Measurements from ENCODE around the gene ZNF618. TPM values are rescaled to one million over a fixed set of nuclear protein-coding genes. Genes with fewer than 3 reads are reported as not detected.

Gene ZNF618
- total RNA-seq, 1 donor from 2014 or later, result 0.19 TPM

- Mint-ChIP-seq H3K4me3 (no peak overlapping the region), H3K4me1 (no peaks in the 10 kb centered on the region), H3K27ac (no peak overlapping the region), H3K36me3 (ENCODE audit: low read depth) (no peaks in the 10 kb centered on the region), H3K27me3 (no peaks in the 10 kb centered on the region), H3K9me3 (no peaks in the 10 kb centered on the region)
- DNase-seq, result no peak
- intact Hi-C loops (cut with micrococcal nuclease), result no loop called here
These were observed 97.1 kb downstream of the ZNF618 start for GRCh38 chr9:113973226-113973625.

DNA sequence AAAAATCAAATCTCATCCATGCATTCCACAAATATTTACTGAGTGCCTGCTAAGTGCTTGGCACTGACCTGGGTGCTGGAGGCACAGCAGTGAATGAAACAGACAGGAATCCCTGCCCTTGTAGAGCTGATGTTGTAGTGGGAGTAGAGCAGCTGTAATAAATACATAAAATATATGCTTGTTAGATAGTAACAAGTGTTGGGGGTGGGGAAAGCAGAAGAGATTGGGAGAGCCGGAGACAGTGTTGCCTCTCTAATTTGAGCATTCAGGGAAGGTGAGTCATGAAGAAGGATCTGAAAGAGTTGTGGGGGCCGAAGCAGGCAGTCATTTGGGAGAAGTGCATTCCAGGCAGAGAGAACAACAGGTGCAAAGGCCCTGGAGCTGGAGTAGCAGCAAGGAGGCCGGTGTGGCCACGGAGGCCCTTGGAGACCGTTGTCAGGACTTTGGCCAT is 97.9 kb downstream of the ZNF618 start:
- no peaks in the 10 kb centered on the region for H3K27me3 Mint-ChIP-seq
- H3K36me3 Mint-ChIP-seq (ENCODE audit: low read depth), result no peaks in the 10 kb centered on the region
- no peak for DNase-seq
- H3K27ac Mint-ChIP-seq, result no peak overlapping the region
- H3K4me3 Mint-ChIP-seq, result no peak overlapping the region
- intact Hi-C loops (cut with micrococcal nuclease), result no loop called here
- no peaks in the 10 kb centered on the region for H3K4me1 Mint-ChIP-seq
- H3K9me3 Mint-ChIP-seq, result no peaks in the 10 kb centered on the region

- no peak overlapping the region for H3K4me3 Mint-ChIP-seq
These were observed 100.8 kb downstream of the ZNF618 start for GRCh38 chr9:113976915-113977314.

DNA sequence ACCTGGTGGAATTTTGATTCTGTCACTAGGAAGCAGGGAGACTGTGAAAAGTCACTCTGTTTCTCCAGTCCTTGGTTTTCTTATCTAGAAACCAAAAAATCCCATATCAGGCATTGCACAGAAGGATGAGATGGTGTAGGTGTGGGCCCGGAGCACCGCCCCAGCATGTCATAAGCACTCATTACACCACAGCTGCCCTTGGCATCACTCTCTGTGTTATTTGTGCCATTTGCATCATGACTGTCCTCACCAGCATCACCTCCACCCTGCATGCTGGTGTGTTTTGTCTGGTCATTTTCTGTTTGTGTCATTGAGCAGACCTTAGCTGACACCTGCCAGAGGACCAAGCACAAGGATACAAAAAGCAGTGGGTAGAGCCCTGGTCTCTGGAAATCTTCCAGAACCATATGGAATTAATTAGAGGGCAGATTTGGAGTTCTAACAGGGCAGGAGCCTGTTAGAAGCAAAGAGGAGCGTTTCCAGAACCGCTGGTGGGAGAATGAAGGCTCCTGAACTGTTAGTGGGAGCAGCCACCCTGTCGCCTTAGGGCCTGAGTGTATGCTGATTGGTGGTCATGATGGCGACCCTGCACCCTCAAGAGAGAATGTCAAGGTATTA is 102.7 kb downstream of the ZNF618 start:
- Mint-ChIP-seq H3K4me1 (no peaks in the 10 kb centered on the region), H3K36me3 (ENCODE audit: low read depth) (no peaks in the 10 kb centered on the region)

More at GRCh38 chr9:113976915-113977314, 100.8 kb downstream of the ZNF618 start:
- H3K4me1 Mint-ChIP-seq, result no peaks in the 10 kb centered on the region
- no peak overlapping the region for H3K27ac Mint-ChIP-seq
- no peaks in the 10 kb centered on the region for H3K9me3 Mint-ChIP-seq
- H3K27me3 Mint-ChIP-seq, result no peaks in the 10 kb centered on the region
- intact Hi-C loops (cut with micrococcal nuclease), result no loop called here
- DNase-seq, result no peak
- H3K36me3 Mint-ChIP-seq (ENCODE audit: low read depth), result no peaks in the 10 kb centered on the region

GRCh38 chr9:113979343-113980127 is 103.4 kb downstream of the ZNF618 start:
- intact Hi-C loops (cut with micrococcal nuclease), result no loop called here
- H3K4me1 Mint-ChIP-seq, result no peaks in the 10 kb centered on the region
- no peaks in the 10 kb centered on the region for H3K36me3 Mint-ChIP-seq (ENCODE audit: low read depth)
- H3K9me3 Mint-ChIP-seq, result no peaks in the 10 kb centered on the region
- no peak for DNase-seq
- H3K27me3 Mint-ChIP-seq, result no peaks in the 10 kb centered on the region
- no peak overlapping the region for H3K4me3 Mint-ChIP-seq
- H3K27ac Mint-ChIP-seq, result no peak overlapping the region

More for the DNA sequence above, 102.7 kb downstream of the ZNF618 start:
- Mint-ChIP-seq H3K4me3 (no peak overlapping the region), H3K27ac (no peak overlapping the region), H3K9me3 (no peaks in the 10 kb centered on the region), H3K27me3 (no peaks in the 10 kb centered on the region)
- no peak for DNase-seq
- intact Hi-C loops (cut with micrococcal nuclease), result no loop called here

- no peak overlapping the region for H3K27ac Mint-ChIP-seq
- H3K27me3 Mint-ChIP-seq, result no peaks in the 10 kb centered on the region
- no peaks in the 10 kb centered on the region for H3K36me3 Mint-ChIP-seq (ENCODE audit: low read depth)
- no peak for DNase-seq
- no peaks in the 10 kb centered on the region for H3K4me1 Mint-ChIP-seq
- H3K4me3 Mint-ChIP-seq, result no peak overlapping the region
- no peaks in the 10 kb centered on the region for H3K9me3 Mint-ChIP-seq
- intact Hi-C loops (cut with micrococcal nuclease), result no loop called here
These were observed 108.7 kb downstream of the ZNF618 start for GRCh38 chr9:113984639-113985380.

DNA sequence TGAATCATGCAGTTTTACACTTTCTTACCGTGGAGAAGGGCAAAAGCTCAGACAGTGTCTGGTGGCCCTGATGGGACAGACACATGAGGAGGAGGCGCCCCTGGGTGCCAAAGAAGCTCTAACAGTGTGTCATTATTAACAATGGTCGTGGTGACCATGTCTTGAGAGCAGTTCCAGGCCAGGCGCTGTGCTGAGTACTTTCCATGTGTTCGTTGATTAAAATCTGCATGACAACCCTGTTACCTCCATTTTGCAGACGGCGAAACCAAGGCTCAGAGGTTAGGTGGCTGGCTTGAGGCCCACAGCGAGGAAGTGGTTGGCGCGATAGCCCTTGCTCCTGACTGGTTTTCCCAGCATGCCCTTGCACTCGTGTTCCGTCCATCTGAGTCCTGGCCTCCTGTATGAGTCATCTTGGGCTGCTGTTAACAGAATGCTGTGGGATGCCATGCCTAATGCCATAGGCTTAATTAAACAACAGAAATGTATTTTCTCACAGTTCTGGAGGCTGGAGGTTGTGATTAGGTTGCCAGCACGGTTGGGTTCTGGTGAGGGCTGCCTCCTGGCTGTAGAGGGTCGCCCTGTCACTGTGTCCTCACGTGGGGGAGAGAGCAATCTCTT is 110.0 kb downstream of the ZNF618 start:
- intact Hi-C loops (cut with micrococcal nuclease), result no loop called here
- Mint-ChIP-seq H3K27me3 (no peaks in the 10 kb centered on the region), H3K4me1 (no peaks in the 10 kb centered on the region), H3K9me3 (no peaks in the 10 kb centered on the region), H3K27ac (no peak overlapping the region), H3K4me3 (no peak overlapping the region), H3K36me3 (ENCODE audit: low read depth) (no peaks in the 10 kb centered on the region)
- no peak for DNase-seq

GRCh38 chr9:113986931-113987330 is 110.8 kb downstream of the ZNF618 start:
- no peak for DNase-seq
- H3K9me3 Mint-ChIP-seq, result no peaks in the 10 kb centered on the region
- H3K27ac Mint-ChIP-seq, result no peak overlapping the region
- no peaks in the 10 kb centered on the region for H3K4me1 Mint-ChIP-seq
- H3K27me3 Mint-ChIP-seq, result no peaks in the 10 kb centered on the region
- intact Hi-C loops (cut with micrococcal nuclease), result no loop called here
- no peak overlapping the region for H3K4me3 Mint-ChIP-seq
- H3K36me3 Mint-ChIP-seq (ENCODE audit: low read depth), result no peaks in the 10 kb centered on the region

DNA sequence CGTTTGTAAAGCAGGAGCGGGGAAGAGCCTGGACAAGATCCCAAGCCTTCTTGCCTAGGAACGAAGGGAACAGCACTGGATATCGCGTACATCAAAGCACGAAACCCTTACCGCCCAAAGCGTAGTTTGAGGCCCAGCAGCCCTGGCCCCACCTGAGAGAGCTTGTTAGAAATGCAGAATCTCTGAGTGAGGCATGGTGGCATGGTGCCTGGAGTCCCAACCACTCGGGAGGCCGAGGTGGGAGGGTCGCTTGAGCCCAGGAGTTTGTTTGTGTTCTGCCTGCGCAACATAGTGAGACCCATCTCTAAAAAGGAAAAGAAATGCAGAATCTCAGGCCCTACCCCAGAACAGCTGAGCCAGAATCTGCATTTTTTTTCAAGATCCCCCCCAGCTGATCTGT is 111.4 kb downstream of the ZNF618 start:
- H3K36me3 Mint-ChIP-seq (ENCODE audit: low read depth), result no peaks in the 10 kb centered on the region
- no peaks in the 10 kb centered on the region for H3K9me3 Mint-ChIP-seq
- H3K4me1 Mint-ChIP-seq, result no peaks in the 10 kb centered on the region
- H3K27ac Mint-ChIP-seq, result no peak overlapping the region
- intact Hi-C loops (cut with micrococcal nuclease), result no loop called here
- no peaks in the 10 kb centered on the region for H3K27me3 Mint-ChIP-seq
- H3K4me3 Mint-ChIP-seq, result no peak overlapping the region
- DNase-seq, result no peak

GRCh38 chr9:113988385-113989016 is 112.4 kb downstream of the ZNF618 start:
- H3K9me3 Mint-ChIP-seq, result no peaks in the 10 kb centered on the region
- intact Hi-C loops (cut with micrococcal nuclease), result no loop called here
- no peaks in the 10 kb centered on the region for H3K36me3 Mint-ChIP-seq (ENCODE audit: low read depth)
- H3K4me3 Mint-ChIP-seq, result no peak overlapping the region
- no peak for DNase-seq
- no peak overlapping the region for H3K27ac Mint-ChIP-seq
- H3K4me1 Mint-ChIP-seq, result peaks cover 3% of the 10 kb centered on the region
- H3K27me3 Mint-ChIP-seq, result peaks cover under 1% of the 10 kb centered on the region

DNA sequence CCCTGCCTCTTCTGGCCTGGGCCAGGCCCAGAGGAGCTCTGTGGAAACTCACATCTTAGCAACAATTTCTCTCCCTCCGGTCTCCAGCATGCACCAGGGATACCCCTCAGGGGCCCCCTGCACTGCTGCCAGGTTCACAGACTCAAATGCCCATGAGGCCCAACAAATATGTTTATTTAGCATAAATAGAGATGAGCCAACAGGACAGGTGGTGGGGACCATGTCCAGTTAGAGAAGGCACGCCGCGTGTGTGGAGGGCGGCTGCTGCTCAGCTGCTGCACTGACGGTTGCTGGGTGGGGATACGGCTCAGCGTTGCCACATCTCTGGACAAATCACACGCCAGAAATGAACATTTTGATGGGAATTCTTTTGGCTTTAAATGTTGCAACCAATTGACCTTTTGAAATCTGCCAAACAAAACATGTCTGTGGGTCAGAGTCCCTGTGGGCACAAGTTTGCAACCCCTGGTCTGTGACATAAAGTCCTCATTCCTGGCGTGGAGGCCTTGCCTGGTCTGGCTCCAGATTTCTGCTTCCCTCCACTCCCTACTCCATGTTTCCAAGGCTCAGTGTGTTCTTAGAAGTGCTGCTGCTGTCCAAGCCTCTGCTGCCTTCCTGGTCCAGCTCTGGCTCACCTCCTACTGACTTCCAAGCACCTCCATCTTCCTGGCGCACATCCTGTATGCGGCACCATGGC is 113.1 kb downstream of the ZNF618 start:
- no peak overlapping the region for H3K27ac Mint-ChIP-seq
- DNase-seq, result no peak
- no peaks in the 10 kb centered on the region for H3K9me3 Mint-ChIP-seq
- no peaks in the 10 kb centered on the region for H3K36me3 Mint-ChIP-seq (ENCODE audit: low read depth)
- no peak overlapping the region for H3K4me3 Mint-ChIP-seq
- peaks cover 3% of the 10 kb centered on the region for H3K4me1 Mint-ChIP-seq
- peaks cover 5% of the 10 kb centered on the region for H3K27me3 Mint-ChIP-seq
- intact Hi-C loops (cut with micrococcal nuclease), result no loop called here

- H3K27me3 Mint-ChIP-seq, result peaks cover 5% of the 10 kb centered on the region
- no peaks in the 10 kb centered on the region for H3K9me3 Mint-ChIP-seq
- no peak for DNase-seq
- H3K36me3 Mint-ChIP-seq (ENCODE audit: low read depth), result no peaks in the 10 kb centered on the region
- H3K27ac Mint-ChIP-seq, result no peak overlapping the region
- no peak overlapping the region for H3K4me3 Mint-ChIP-seq
- H3K4me1 Mint-ChIP-seq, result peaks cover 3% of the 10 kb centered on the region
- intact Hi-C loops (cut with micrococcal nuclease), result no loop called here
These were observed 113.8 kb downstream of the ZNF618 start for GRCh38 chr9:113989714-113990569.

All from activated CD4-positive, alpha-beta T cell treated with anti-CD3 and anti-CD28 coated beads, Interleukin-2, amount 10 ng/mL, durations not matched to agents 24 days and 14 days (primary cell).